ENCODE data around the gene DCT. TPM values are rescaled to one million over a fixed set of nuclear protein-coding genes. Genes with fewer than 3 reads are reported as not detected.

The DCT gene
- total and polyA plus RNA-seq, 12 donors: 0.18 to 3.0 (median 0.75) TPM

DNA sequence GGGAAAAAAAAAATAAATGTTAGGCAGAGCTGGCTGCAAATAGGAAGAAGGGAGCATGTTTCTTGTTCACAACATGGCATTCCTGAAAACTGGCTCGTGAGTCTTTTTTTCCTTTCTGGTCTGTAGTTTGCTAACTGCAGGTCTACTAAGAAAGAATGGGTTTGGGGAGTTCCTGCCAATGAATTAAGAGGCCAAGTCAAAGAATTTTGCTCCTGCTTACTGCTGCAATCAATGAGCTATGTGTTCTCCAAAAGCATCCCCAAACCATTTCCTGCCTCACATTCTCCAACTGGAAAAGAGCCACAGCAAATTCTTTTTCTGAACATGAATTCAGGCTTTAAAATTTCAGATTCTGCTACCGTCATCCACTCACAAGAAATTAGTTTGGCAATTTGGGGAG is 88.6 kb downstream of the DCT start:
- Histone ChIP-seq H3K27ac (no peak overlapping the region), H3K4me1 (replicated peaks in 1 of 2) (no peaks in the 10 kb centered on the region), H3K36me3 (replicated peaks in 1 of 2) (no peaks in the 10 kb centered on the region), H3K4me3 (no peak overlapping the region), H3K9me3 (replicated peaks in 1 of 3) (no peaks in the 10 kb centered on the region), H3K27me3 (no peaks in the 10 kb centered on the region)
- TF ChIP-seq, protein P1, sequence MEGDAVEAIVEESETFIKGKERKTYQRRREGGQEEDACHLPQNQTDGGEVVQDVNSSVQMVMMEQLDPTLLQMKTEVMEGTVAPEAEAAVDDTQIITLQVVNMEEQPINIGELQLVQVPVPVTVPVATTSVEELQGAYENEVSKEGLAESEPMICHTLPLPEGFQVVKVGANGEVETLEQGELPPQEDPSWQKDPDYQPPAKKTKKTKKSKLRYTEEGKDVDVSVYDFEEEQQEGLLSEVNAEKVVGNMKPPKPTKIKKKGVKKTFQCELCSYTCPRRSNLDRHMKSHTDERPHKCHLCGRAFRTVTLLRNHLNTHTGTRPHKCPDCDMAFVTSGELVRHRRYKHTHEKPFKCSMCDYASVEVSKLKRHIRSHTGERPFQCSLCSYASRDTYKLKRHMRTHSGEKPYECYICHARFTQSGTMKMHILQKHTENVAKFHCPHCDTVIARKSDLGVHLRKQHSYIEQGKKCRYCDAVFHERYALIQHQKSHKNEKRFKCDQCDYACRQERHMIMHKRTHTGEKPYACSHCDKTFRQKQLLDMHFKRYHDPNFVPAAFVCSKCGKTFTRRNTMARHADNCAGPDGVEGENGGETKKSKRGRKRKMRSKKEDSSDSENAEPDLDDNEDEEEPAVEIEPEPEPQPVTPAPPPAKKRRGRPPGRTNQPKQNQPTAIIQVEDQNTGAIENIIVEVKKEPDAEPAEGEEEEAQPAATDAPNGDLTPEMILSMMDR (IDR thresholded peaks at IDR 0.05): no peak
- no peak for TF ChIP-seq POLR2A (IDR thresholded peaks at IDR 0.05)
- 60 to 75% (median 66%) methylated on average over 2 of the region's 2 CpGs for WGBS, 4 donors
- no peak for DNase-seq
- intact Hi-C loops (cut with DNase I): no loop called here

DNA sequence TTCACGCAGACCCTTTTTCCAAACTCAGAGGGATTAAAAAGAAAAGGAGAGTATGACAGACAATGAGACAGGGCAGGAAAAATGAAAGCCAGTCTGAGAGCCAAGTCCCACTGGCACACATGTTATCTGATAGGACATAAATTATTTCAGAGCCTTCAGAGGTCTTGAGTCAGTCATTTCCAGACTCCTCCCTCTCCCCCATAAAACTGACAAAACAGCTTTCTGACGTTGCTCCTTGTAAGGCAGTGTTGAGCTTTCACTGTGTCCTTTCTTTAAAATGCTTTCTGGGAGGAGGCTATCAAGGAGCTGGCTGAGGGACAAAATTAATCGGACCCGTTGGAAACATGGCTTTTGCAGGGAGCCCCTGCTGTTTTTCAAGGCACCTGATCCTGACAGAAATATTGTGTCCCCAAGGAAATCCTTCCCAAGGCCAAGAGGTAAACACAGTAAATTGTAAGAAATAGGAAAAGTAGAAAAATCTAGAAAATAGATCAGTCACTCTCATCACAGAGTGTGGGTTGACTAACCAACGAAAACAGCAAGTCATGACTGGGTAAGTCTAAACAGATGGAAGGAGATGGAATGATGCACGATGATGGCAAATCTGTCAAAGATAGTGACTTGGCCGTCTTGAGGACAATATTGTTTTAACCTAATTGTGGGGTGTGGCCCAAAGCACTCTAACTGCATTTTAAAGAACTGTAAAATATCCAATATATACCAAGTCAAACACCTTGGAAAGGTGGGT is 89.7 kb downstream of the DCT start:
- Histone ChIP-seq H3K36me3 (replicated peaks in 1 of 2) (no peaks in the 10 kb centered on the region), H3K9me3 (replicated peaks in 1 of 3) (no peaks in the 10 kb centered on the region), H3K4me3 (no peak overlapping the region), H3K27me3 (no peaks in the 10 kb centered on the region), H3K27ac (no peak overlapping the region), H3K4me1 (replicated peaks in 1 of 2) (no peaks in the 10 kb centered on the region)
- intact Hi-C loops (cut with DNase I): no loop called here
- no peak for DNase-seq
- 54 to 68% (median 64%) methylated on average over 7 of the region's 7 CpGs for WGBS, 4 donors
- TF ChIP-seq POLR2A (IDR thresholded peaks at IDR 0.05): no peak
- TF ChIP-seq, protein P1 (IDR thresholded peaks at IDR 0.05): no peak

DNA sequence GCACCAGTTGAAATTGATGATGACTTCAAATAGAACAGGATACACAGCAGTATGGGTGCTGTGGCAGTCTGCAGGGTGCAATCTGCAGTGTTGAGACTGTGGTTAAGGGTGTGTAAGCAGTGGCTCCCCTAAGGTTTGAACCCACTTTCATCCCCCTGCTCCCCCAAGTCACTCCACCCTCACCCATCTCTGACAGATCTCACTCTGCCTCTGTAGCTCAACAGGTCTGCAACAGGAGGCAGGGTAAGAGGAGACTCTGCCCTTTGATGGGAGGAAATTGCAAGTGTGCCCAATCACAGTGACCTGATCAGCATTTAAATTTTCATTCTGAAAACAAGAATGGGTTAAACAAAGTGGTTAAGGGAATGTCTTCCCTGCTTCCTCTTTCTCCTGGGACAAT is 92.4 kb downstream of the DCT start:
- H3K36me3 ChIP-seq (replicated peaks in 1 of 2): no peaks in the 10 kb centered on the region
- TF ChIP-seq, protein P1 (IDR thresholded peaks at IDR 0.05): no peak
- TF ChIP-seq POLR2A (IDR thresholded peaks at IDR 0.05): no peak
- no peak overlapping the region for H3K4me3 ChIP-seq
- H3K9me3 ChIP-seq (replicated peaks in 1 of 3): no peaks in the 10 kb centered on the region
- intact Hi-C loops (cut with DNase I): no loop called here
- H3K4me1 ChIP-seq (replicated peaks in 1 of 2): no peaks in the 10 kb centered on the region
- no peak overlapping the region for H3K27ac ChIP-seq
- H3K27me3 ChIP-seq: no peaks in the 10 kb centered on the region
- no peak for DNase-seq

Other genes starting within 250 kb of the DCT start
- 10 to 100 TPM in 8 of 9 donors, 1 to 10 TPM in 1; 9.6 to 23.7 (median 11.8) TPM for gene TGDS, start 116.5 kb upstream of the DCT start, total RNA-seq
- 10 to 100 TPM in 1 of 3 donors, 1 to 10 TPM in 2; 6.2 to 27.4 (median 7.5) TPM for gene TGDS, start 116.5 kb upstream of the DCT start, polyA plus RNA-seq
- 1 to 10 TPM; 3.1 to 6.1 (median 3.8) TPM for gene GPR180, start 122.2 kb upstream of the DCT start, total RNA-seq
- 1 to 10 TPM; 1.1 to 8.0 (median 1.5) TPM for gene GPR180, start 122.2 kb upstream of the DCT start, polyA plus RNA-seq
- gene SOX21, start 232.9 kb upstream of the DCT start, total RNA-seq: not detected
- gene SOX21, start 232.9 kb upstream of the DCT start, polyA plus RNA-seq: not detected

Data from adrenal gland (tissue), 12 donors.